ENCODE results near the gene IP6K2. TPM values are rescaled to one million over a fixed set of nuclear protein-coding genes. Genes with fewer than 3 reads are reported as not detected.

The IP6K2 gene
- total and polyA plus RNA-seq, 2 of the 8 experiments (the other 6 are each of a cell fraction or from before 2014, with no cell fraction given): 95.8 to 144 TPM

DNA sequence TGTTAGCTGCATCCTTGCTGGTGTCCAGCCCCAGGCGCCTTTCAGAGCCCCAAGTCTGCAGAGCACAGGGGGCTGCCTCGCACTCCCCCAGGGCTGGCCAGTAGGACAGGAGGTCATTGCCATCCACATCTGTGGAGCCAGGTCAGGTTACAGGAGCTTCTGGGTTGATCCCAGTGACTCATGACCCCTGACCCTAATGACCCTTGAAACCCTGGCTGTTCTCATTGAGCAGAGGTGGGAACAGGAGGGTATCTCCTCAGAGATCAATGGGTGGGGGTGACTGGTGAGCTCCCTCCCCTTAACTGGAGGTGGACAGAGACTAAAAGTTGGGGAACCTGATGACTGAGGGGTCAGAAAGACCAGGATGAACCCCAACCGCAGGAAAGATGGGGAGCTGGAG is 75.6 kb downstream of the IP6K2 start:
- no peaks in the 10 kb centered on the region for H3K9me3 ChIP-seq (ENCODE audit: insufficient read depth in 2 of 2, low read depth in 1 of 2, low read length in 1 of 2)
- no peak overlapping the region for H3K27ac ChIP-seq (ENCODE audit: low read depth, low read length)
- peaks cover 3 to 35% (median 21%) of the 10 kb centered on the region in 4 experiments; a peak in 5 of 8 replicates for H3K36me3 ChIP-seq (ENCODE audit: control insufficient read depth in 2 of 4, insufficient read depth in 4 of 4, low read length in 3 of 4)
- no peak overlapping the region for H3K14ac ChIP-seq (ENCODE audit: insufficient read length)
- no peak overlapping the region for H2AFZ ChIP-seq (ENCODE audit: low read length)
- no peak overlapping the region for H2BK120ac ChIP-seq (replicated peaks; ENCODE audit: low read depth, low read length)
- no peak overlapping the region for H2AK5ac ChIP-seq (ENCODE audit: low read depth, low read length)
- H2BK12ac ChIP-seq (ENCODE audit: low read depth, low read length): no peak overlapping the region
- no peaks in the 10 kb centered on the region for H3K23me2 ChIP-seq (ENCODE audit: low read depth, low read length)
- H2BK20ac ChIP-seq (ENCODE audit: low read length): no peak overlapping the region
- no peak for FAIRE-seq
- no peak overlapping the region for H3K4me3 ChIP-seq (ENCODE audit: extremely low read depth in 1 of 4, insufficient read depth in 2 of 4, low read depth in 3 of 4, low read length in 4 of 4)
- H4K5ac ChIP-seq (ENCODE audit: insufficient read length, low read depth, low read length): no peak overlapping the region
- no peak overlapping the region for H3K4me2 ChIP-seq (ENCODE audit: insufficient read depth in 1 of 2, low read depth in 2 of 2, low read length in 2 of 2)
- no peak overlapping the region for H2BK15ac ChIP-seq (ENCODE audit: low read length)
- H4K20me1 ChIP-seq (replicated peaks in 1 of 2; ENCODE audit: control insufficient read depth in 1 of 2, insufficient read depth in 2 of 2, low read length in 2 of 2): peaks cover 3 to 11% of the 10 kb centered on the region in 2 experiments
- no peak overlapping the region for H2BK5ac ChIP-seq (ENCODE audit: low read depth, low read length)
- whole genome bisulfite sequencing, 2 experiments (ENCODE audit: extremely low coverage in 1 of 2, insufficient coverage in 1 of 2, insufficient read length in 1 of 2, insufficient replicate concordance in 2 of 2, low coverage in 1 of 2, low lambda C conversion rate in 2 of 2, missing lambda C conversion rate in 1 of 2): 94% methylated on average over 3 of the region's 3 CpGs; no CpG with 5 or more reads in 1 of the 2 experiments
- TF ChIP-seq RNF2 (IDR thresholded peaks at IDR 0.05; ENCODE audit: borderline replicate concordance, low read depth, low read length, missing control alignments, poor library complexity, severe bottlenecking): no peak
- TF ChIP-seq, protein P1, sequence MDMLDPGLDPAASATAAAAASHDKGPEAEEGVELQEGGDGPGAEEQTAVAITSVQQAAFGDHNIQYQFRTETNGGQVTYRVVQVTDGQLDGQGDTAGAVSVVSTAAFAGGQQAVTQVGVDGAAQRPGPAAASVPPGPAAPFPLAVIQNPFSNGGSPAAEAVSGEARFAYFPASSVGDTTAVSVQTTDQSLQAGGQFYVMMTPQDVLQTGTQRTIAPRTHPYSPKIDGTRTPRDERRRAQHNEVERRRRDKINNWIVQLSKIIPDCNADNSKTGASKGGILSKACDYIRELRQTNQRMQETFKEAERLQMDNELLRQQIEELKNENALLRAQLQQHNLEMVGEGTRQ (IDR thresholded peaks at IDR 0.05; ENCODE audit: low read length): no peak
- TF ChIP-seq JUND (IDR thresholded peaks at IDR 0.05; ENCODE audit: low read length): no peak
- TF ChIP-seq POLR2AphosphoS5 (IDR thresholded peaks at IDR 0.05; ENCODE audit: low read depth, low read length): no peak
- TF ChIP-seq BCL11A (IDR thresholded peaks at IDR 0.05; ENCODE audit: low read depth in 2 of 2, low read length in 2 of 2): no peak
- no peak for TF ChIP-seq CHD2 (IDR thresholded peaks at IDR 0.05; ENCODE audit: low read length)
- no peak for TF ChIP-seq SP2 (IDR thresholded peaks at IDR 0.05; ENCODE audit: low read length)
- TF ChIP-seq JUN (IDR thresholded peaks at IDR 0.05; ENCODE audit: low read depth, low read length): no peak
- no peak for TF ChIP-seq GABPA (IDR thresholded peaks at IDR 0.05; ENCODE audit: borderline replicate concordance, insufficient read depth, low read length)
- TF ChIP-seq, protein P2, sequence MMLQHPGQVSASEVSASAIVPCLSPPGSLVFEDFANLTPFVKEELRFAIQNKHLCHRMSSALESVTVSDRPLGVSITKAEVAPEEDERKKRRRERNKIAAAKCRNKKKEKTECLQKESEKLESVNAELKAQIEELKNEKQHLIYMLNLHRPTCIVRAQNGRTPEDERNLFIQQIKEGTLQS (IDR thresholded peaks at IDR 0.05; ENCODE audit: insufficient read depth, low read depth, low read length): no peak
- TF ChIP-seq CBX5 (IDR thresholded peaks at IDR 0.05; ENCODE audit: low read depth, low read length): no peak
- TF ChIP-seq EP300 (IDR thresholded peaks at IDR 0.05; ENCODE audit: borderline replicate concordance in 1 of 2, low read depth in 2 of 2, low read length in 2 of 2): no peak
- H3K56ac ChIP-seq (replicated peaks; ENCODE audit: insufficient read length, low read depth, low read length): no peak overlapping the region
- ChIA-PET CTCF (ENCODE audit: partially characterized antibody) (interaction anchor here (0.6 to 2.4 kb wide), 3 partner anchors 15 to 19 kb away, joined by 3 to 9 read pairs (median 3); no protein-coding TSS in a partner anchor), POLR2A (ENCODE audit: partially characterized antibody) (interaction anchor here (9.0 to 9.8 kb wide), 2 partner anchors 12 to 21 kb away, joined by 91 to 111 read pairs; partner anchors contain the start of gene CELSR3)
- no peak for DNase-seq (ENCODE audit: low read depth in 1 of 2, low spot score in 2 of 2)
- H4K91ac ChIP-seq (replicated peaks; ENCODE audit: insufficient read length, low read length): no peak overlapping the region
- no peak overlapping the region for H3K23ac ChIP-seq (ENCODE audit: insufficient read length)
- H3K18ac ChIP-seq (ENCODE audit: extremely low read depth, low read length): no peak overlapping the region
- no peaks in the 10 kb centered on the region for H3K27me3 ChIP-seq (replicated peaks in 1 of 4; ENCODE audit: control insufficient read depth in 3 of 4, extremely low read depth in 1 of 4, insufficient read depth in 3 of 4, low read length in 3 of 4)
- no peak overlapping the region for H4K8ac ChIP-seq (ENCODE audit: extremely low read depth, insufficient read depth, low read length)
- no peaks in the 10 kb centered on the region; the same call in 1 of the 2 replicates for H3K79me1 ChIP-seq (ENCODE audit: low read depth, low read length)
- no peak overlapping the region for H3K4ac ChIP-seq (replicated peaks; ENCODE audit: insufficient read length, low read depth, low read length)
- peaks cover 0 to 3% (median under 1%) of the 10 kb centered on the region in 4 experiments for H3K4me1 ChIP-seq (replicated peaks in 1 of 4; ENCODE audit: control insufficient read depth in 3 of 4, insufficient read depth in 4 of 4, low read length in 3 of 4)
- no peaks in the 10 kb centered on the region for H3K79me2 ChIP-seq (ENCODE audit: control insufficient read depth in 1 of 2, insufficient read depth in 2 of 2, low read length in 2 of 2)
- no peak overlapping the region for H3K9ac ChIP-seq (replicated peaks in 1 of 4; ENCODE audit: extremely low read depth in 1 of 4, low read depth in 3 of 4, low read length in 3 of 4)
